ENCODE data around the gene FRMD4A. TPM values are rescaled to one million over a fixed set of nuclear protein-coding genes. Genes with fewer than 3 reads are reported as not detected.

The FRMD4A gene
- total RNA-seq, 1 donor from 2014 or later: 0.64 TPM

- ATAC-seq (ENCODE audit: low read depth) (no peak), DNase-seq (no peak)
- H3K27me3 Mint-ChIP-seq: no peaks in the 10 kb centered on the region
- peaks cover 47% of the 10 kb centered on the region for H3K4me1 Mint-ChIP-seq
- ChIA-PET POLR2A (no interaction called here), CTCF (no interaction called here)
- H3K36me3 Mint-ChIP-seq (ENCODE audit: low read depth): no peaks in the 10 kb centered on the region
- H3K9me3 Mint-ChIP-seq: no peaks in the 10 kb centered on the region
- TF ChIP-seq, protein P1, sequence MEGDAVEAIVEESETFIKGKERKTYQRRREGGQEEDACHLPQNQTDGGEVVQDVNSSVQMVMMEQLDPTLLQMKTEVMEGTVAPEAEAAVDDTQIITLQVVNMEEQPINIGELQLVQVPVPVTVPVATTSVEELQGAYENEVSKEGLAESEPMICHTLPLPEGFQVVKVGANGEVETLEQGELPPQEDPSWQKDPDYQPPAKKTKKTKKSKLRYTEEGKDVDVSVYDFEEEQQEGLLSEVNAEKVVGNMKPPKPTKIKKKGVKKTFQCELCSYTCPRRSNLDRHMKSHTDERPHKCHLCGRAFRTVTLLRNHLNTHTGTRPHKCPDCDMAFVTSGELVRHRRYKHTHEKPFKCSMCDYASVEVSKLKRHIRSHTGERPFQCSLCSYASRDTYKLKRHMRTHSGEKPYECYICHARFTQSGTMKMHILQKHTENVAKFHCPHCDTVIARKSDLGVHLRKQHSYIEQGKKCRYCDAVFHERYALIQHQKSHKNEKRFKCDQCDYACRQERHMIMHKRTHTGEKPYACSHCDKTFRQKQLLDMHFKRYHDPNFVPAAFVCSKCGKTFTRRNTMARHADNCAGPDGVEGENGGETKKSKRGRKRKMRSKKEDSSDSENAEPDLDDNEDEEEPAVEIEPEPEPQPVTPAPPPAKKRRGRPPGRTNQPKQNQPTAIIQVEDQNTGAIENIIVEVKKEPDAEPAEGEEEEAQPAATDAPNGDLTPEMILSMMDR (IDR thresholded peaks at IDR 0.05): no peak
- no peak overlapping the region for H3K27ac Mint-ChIP-seq
- intact Hi-C loops (cut with micrococcal nuclease): no loop called here
- no peak overlapping the region for H3K4me3 Mint-ChIP-seq
These were observed 539.2 kb downstream of the FRMD4A start for GRCh38 chr10:13791483-13791882.

DNA sequence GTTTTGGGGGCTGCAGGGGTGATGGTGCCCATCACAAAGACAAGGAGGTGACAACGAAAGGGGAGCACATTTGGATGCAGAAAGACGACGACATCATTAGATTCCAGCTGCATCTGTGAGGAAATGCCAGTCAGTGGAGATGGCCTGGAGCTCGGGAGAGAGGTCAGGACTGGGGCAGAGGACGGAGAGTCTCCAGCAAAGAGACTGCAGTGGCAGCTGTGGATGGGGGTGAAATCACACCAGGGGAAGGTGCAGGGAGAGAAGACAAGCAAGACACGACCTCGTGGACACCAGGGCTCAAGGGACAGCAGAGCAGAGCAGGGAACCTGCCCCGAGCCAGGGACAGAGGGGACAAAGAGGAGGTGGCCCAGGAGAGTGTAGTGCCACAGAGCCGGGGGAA is 540.5 kb downstream of the FRMD4A start:
- DNase-seq (no peak), ATAC-seq (ENCODE audit: low read depth) (no peak)
- Mint-ChIP-seq H3K4me1 (peaks cover 40% of the 10 kb centered on the region), H3K27me3 (no peaks in the 10 kb centered on the region), H3K27ac (no peak overlapping the region), H3K36me3 (ENCODE audit: low read depth) (no peaks in the 10 kb centered on the region), H3K9me3 (no peaks in the 10 kb centered on the region), H3K4me3 (no peak overlapping the region)
- POLR2A ChIA-PET: interaction anchor here (1.0 kb wide), 1 partner anchor 8 kb away, joined by 5 read pairs; no protein-coding TSS in a partner anchor
- TF ChIP-seq, protein P1 (IDR thresholded peaks at IDR 0.05): no peak
- CTCF ChIA-PET: no interaction called here
- intact Hi-C loops (cut with micrococcal nuclease): no loop called here

- CTCF ChIA-PET: no interaction called here
These were observed 541.3 kb downstream of the FRMD4A start for GRCh38 chr10:13789448-13789829.

GRCh38 chr10:13788711-13789447 is 541.8 kb downstream of the FRMD4A start:
- Mint-ChIP-seq H3K27ac (peak overlapping the region; percentile 97), H3K4me1 (peaks cover 43% of the 10 kb centered on the region), H3K36me3 (ENCODE audit: low read depth) (no peaks in the 10 kb centered on the region), H3K27me3 (no peaks in the 10 kb centered on the region), H3K9me3 (no peaks in the 10 kb centered on the region), H3K4me3 (no peak overlapping the region)
- no peak for ATAC-seq (ENCODE audit: low read depth)
- TF ChIP-seq, protein P1 (IDR thresholded peaks at IDR 0.05): no peak
- intact Hi-C loops (cut with micrococcal nuclease): loop anchor here (5.0 to 10.0 kb wide), 8 partner anchors 83 to 1316 kb away; partner anchors contain the start of genes CDNF, DCLRE1C, HSPA14 and MSANTD7
- CTCF ChIA-PET: no interaction called here
- DNase-seq: no peak
- POLR2A ChIA-PET: interaction anchor here (0.5 to 0.7 kb wide), 3 partner anchors 95 to 1673 kb away, joined by 3 read pairs; no protein-coding TSS in a partner anchor

More at GRCh38 chr10:13789448-13789829, 541.3 kb downstream of the FRMD4A start:
- no peak for DNase-seq
- peak overlapping the region; percentile 97 for H3K27ac Mint-ChIP-seq
- H3K4me3 Mint-ChIP-seq: no peak overlapping the region
- ATAC-seq (ENCODE audit: low read depth): no peak
- no peaks in the 10 kb centered on the region for H3K27me3 Mint-ChIP-seq
- TF ChIP-seq, protein P1 (IDR thresholded peaks at IDR 0.05): no peak
- intact Hi-C loops (cut with micrococcal nuclease): loop anchor here (5.0 to 10.0 kb wide), 8 partner anchors 83 to 1315 kb away; partner anchors contain the start of genes CDNF, DCLRE1C, HSPA14 and MSANTD7
- H3K9me3 Mint-ChIP-seq: no peaks in the 10 kb centered on the region
- POLR2A ChIA-PET: no interaction called here
- peaks cover 37% of the 10 kb centered on the region for H3K4me1 Mint-ChIP-seq
- no peaks in the 10 kb centered on the region for H3K36me3 Mint-ChIP-seq (ENCODE audit: low read depth)

GRCh38 chr10:13788320-13788600 is 542.5 kb downstream of the FRMD4A start:
- DNase-seq (no peak), ATAC-seq (ENCODE audit: low read depth) (no peak)
- Mint-ChIP-seq H3K4me1 (peaks cover 49% of the 10 kb centered on the region), H3K27me3 (no peaks in the 10 kb centered on the region), H3K4me3 (no peak overlapping the region), H3K9me3 (no peaks in the 10 kb centered on the region), H3K36me3 (ENCODE audit: low read depth) (no peaks in the 10 kb centered on the region), H3K27ac (peak overlapping the region; percentile 97)
- ChIA-PET CTCF (interaction anchor here (1.0 kb wide), 1 partner anchor 396 kb away, joined by 3 read pairs; no protein-coding TSS in a partner anchor), POLR2A (interaction anchor here (0.5 to 2.4 kb wide), 4 partner anchors 95 to 1672 kb away, joined by 3 to 14 read pairs (median 3); no protein-coding TSS in a partner anchor)
- TF ChIP-seq, protein P1 (IDR thresholded peaks at IDR 0.05): no peak
- intact Hi-C loops (cut with micrococcal nuclease): loop anchor here (5.0 to 10.0 kb wide), 8 partner anchors 84 to 1317 kb away; partner anchors contain the start of genes CDNF, DCLRE1C, HSPA14 and MSANTD7

All from activated B cell treated with CpG ODN at 0.5 μM for 24 hours (primary cell).